ENCODE results near the gene EHBP1.

DNA sequence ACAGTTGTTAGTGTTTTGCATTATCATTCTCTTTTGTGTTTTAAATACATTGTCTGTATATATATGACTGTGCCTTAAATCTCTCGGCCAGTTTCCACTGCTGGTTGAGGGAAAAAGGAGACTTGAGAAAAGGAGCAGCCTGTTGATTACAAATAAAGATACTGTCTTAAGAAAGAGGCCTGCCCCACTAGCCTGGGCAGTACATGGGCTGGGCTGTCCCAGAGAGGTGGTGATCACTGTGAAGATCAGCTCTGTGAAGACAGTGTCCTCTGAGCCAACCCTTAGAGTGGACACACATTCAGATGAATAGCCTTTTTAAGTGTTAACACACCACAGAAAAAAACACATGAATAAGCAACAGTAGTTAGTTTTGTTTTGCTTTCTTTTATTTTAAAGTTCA lies 335.1 kb downstream of the EHBP1 start:
- TF ChIP-seq, protein P1, sequence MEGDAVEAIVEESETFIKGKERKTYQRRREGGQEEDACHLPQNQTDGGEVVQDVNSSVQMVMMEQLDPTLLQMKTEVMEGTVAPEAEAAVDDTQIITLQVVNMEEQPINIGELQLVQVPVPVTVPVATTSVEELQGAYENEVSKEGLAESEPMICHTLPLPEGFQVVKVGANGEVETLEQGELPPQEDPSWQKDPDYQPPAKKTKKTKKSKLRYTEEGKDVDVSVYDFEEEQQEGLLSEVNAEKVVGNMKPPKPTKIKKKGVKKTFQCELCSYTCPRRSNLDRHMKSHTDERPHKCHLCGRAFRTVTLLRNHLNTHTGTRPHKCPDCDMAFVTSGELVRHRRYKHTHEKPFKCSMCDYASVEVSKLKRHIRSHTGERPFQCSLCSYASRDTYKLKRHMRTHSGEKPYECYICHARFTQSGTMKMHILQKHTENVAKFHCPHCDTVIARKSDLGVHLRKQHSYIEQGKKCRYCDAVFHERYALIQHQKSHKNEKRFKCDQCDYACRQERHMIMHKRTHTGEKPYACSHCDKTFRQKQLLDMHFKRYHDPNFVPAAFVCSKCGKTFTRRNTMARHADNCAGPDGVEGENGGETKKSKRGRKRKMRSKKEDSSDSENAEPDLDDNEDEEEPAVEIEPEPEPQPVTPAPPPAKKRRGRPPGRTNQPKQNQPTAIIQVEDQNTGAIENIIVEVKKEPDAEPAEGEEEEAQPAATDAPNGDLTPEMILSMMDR (IDR thresholded peaks at IDR 0.05), result no peak
- TF ChIP-seq EP300 (IDR thresholded peaks at IDR 0.05) (no peak), POLR2A (IDR thresholded peaks at IDR 0.05) (no peak)
